ENCODE data around the gene WFDC8. TPM values are rescaled to one million over a fixed set of nuclear protein-coding genes. Genes with fewer than 3 reads are reported as not detected.

The WFDC8 gene
- polyA plus RNA-seq, 2 of the 4 experiments (the other 2 are of a cell fraction): not detected

- TF ChIP-seq EP300 (IDR thresholded peaks at IDR 0.05): no peak
- no peak for TF ChIP-seq RAD21 (conservative IDR thresholded peaks at IDR 0.05 in 1 of 2, IDR thresholded peaks at IDR 0.05 in 1 of 2)
- no peak for TF ChIP-seq ELK1 (IDR thresholded peaks at IDR 0.05; ENCODE audit: low read depth, low read length)
- TF ChIP-seq HMGXB4 (CRISPR knock-in tag; IDR thresholded peaks at IDR 0.05; ENCODE audit: borderline replicate concordance): no peak
- no peak for TF ChIP-seq ATOH8 (CRISPR knock-in tag; IDR thresholded peaks at IDR 0.05; ENCODE audit: low read depth)
- TF ChIP-seq JUNB (IDR thresholded peaks at IDR 0.05): no peak
- TF ChIP-seq RNF2 (IDR thresholded peaks at IDR 0.05; ENCODE audit: borderline replicate concordance, low read depth): no peak
- no peak for TF ChIP-seq KDM5A (IDR thresholded peaks at IDR 0.05)
- TF ChIP-seq CEBPB (IDR thresholded peaks at IDR 0.05): no peak
- no peak for TF ChIP-seq FOSB (CRISPR knock-in tag; IDR thresholded peaks at IDR 0.05)
- no peak for TF ChIP-seq POLR2A (IDR thresholded peaks at IDR 0.05; ENCODE audit: low read length)
Measured at GRCh38 chr20:45503403-45503802, 75.7 kb downstream of the WFDC8 start.

GRCh38 chr20:45502561-45502960 lies 76.5 kb downstream of the WFDC8 start:
- no peak for DNase-seq (ENCODE audit: low read depth in 1 of 2, low spot score in 1 of 2)
- H3K27ac ChIP-seq: no peak overlapping the region
- ChIA-PET POLR2A (no interaction called here), CTCF (interaction anchor here (0.6 to 1.4 kb wide), 3 partner anchors 36 to 286 kb away, joined by 3 read pairs; no protein-coding TSS in a partner anchor)
- no peak overlapping the region for H3K4me3 ChIP-seq
- no peaks in the 10 kb centered on the region for H3K4me1 ChIP-seq
- WGBS (ENCODE audit: missing lambda C conversion rate): 0% methylated on average over 1 of the region's 1 CpG
- H3K9me3 ChIP-seq: no peaks in the 10 kb centered on the region
- ATAC-seq: no peak
- no peak overlapping the region for H3K4me2 ChIP-seq
- FAIRE-seq: no peak
- no peak for TF ChIP-seq HOXB5 (CRISPR knock-in tag; IDR thresholded peaks at IDR 0.05)
- TF ChIP-seq SREBF2 (IDR thresholded peaks at IDR 0.05): no peak
- TF ChIP-seq NPAS2 (CRISPR knock-in tag; IDR thresholded peaks at IDR 0.05; ENCODE audit: borderline replicate concordance): no peak
- no peak for TF ChIP-seq ELK1 (IDR thresholded peaks at IDR 0.05; ENCODE audit: low read depth, low read length)
- no peak for TF ChIP-seq CTCF (IDR thresholded peaks at IDR 0.05)
- TF ChIP-seq BHLHE40 (IDR thresholded peaks at IDR 0.05; ENCODE audit: low read depth, low read length): no peak
- no peak for TF ChIP-seq NR3C1 (IDR thresholded peaks at IDR 0.05)
- TF ChIP-seq HEYL (CRISPR knock-in tag; IDR thresholded peaks at IDR 0.05): no peak
- TF ChIP-seq MYC (IDR thresholded peaks at IDR 0.05; ENCODE audit: borderline replicate concordance, low read length): no peak
- no peak for TF ChIP-seq E2F6 (IDR thresholded peaks at IDR 0.05; ENCODE audit: borderline replicate concordance, low read depth)
- TF ChIP-seq RAD21 (conservative IDR thresholded peaks at IDR 0.05 in 1 of 2, IDR thresholded peaks at IDR 0.05 in 1 of 2): no peak
- TF ChIP-seq ZFP36 (IDR thresholded peaks at IDR 0.05; ENCODE audit: borderline replicate concordance, partially characterized antibody): no peak
- TF ChIP-seq EHF (CRISPR knock-in tag; IDR thresholded peaks at IDR 0.05): no peak
- no peak for TF ChIP-seq FOSB (CRISPR knock-in tag; IDR thresholded peaks at IDR 0.05)
- no peak for TF ChIP-seq JUN (IDR thresholded peaks at IDR 0.05)
- no peak for TF ChIP-seq HES2 (IDR thresholded peaks at IDR 0.05)
- no peak for TF ChIP-seq FOXS1 (CRISPR knock-in tag; IDR thresholded peaks at IDR 0.05)
- TF ChIP-seq REST (IDR thresholded peaks at IDR 0.05): no peak

More at GRCh38 chr20:45503403-45503802, 75.7 kb downstream of the WFDC8 start:
- ChIA-PET CTCF (interaction anchor here (1.4 kb wide), 1 partner anchor 21 kb away, joined by 3 read pairs; no protein-coding TSS in a partner anchor), POLR2A (no interaction called here)
- 16% methylated on average over 2 of the region's 2 CpGs for WGBS (ENCODE audit: missing lambda C conversion rate)
- H3K9me3 ChIP-seq: no peaks in the 10 kb centered on the region
- DNase-seq (ENCODE audit: low read depth in 1 of 2, low spot score in 1 of 2) (no peak), ATAC-seq (no peak), FAIRE-seq (no peak)
- H3K4me2 ChIP-seq: no peak overlapping the region
- H3K4me1 ChIP-seq: no peaks in the 10 kb centered on the region
- no peak overlapping the region for H3K4me3 ChIP-seq
- H3K27ac ChIP-seq: no peak overlapping the region

Data from A549 (cell line).